GM21528 (cell line): ENCODE results near the gene KLHL40.

Experiments
- ATAC-seq: cut with Tn5 transposase; IDR thresholded peaks from one replicate; pipeline ENCODE4 v1.9.1; 2021; ENCODE audit warnings: mild to moderate bottlenecking, moderate library complexity; ENCODE audit not compliant: unreplicated experiment, low FRiP score

KLHL40 gene

GRCh38 chr3:42656680-42657610 is 28.4 kb upstream of the KLHL40 start:
- no peak for ATAC-seq

GRCh38 chr3:42657675-42658074 is 27.7 kb upstream of the KLHL40 start:
- ATAC-seq = no peak

- no peak for ATAC-seq
These were observed 27.1 kb upstream of the KLHL40 start for GRCh38 chr3:42658091-42658770.

- no peak for ATAC-seq
These were observed 26.5 kb upstream of the KLHL40 start for GRCh38 chr3:42658771-42659390.

GRCh38 chr3:42659451-42660130 is 25.7 kb upstream of the KLHL40 start:
- ATAC-seq = no peak

GRCh38 chr3:42660131-42660715 is 25.1 kb upstream of the KLHL40 start:
- ATAC-seq = no peak

- no peak for ATAC-seq
These were observed 24.4 kb upstream of the KLHL40 start for GRCh38 chr3:42660898-42661297.

GRCh38 chr3:42661593-42662022 is 23.7 kb upstream of the KLHL40 start:
- ATAC-seq = no peak

GRCh38 chr3:42662037-42662812 is 23.1 kb upstream of the KLHL40 start:
- ATAC-seq = no peak

- ATAC-seq = no peak
These were observed 22.4 kb upstream of the KLHL40 start for GRCh38 chr3:42662813-42663535.

- ATAC-seq = no peak
These were observed 21.5 kb upstream of the KLHL40 start for GRCh38 chr3:42663581-42664437.

GRCh38 chr3:42664438-42664803 is 20.9 kb upstream of the KLHL40 start:
- no peak for ATAC-seq

GRCh38 chr3:42665050-42665878 is 20.1 kb upstream of the KLHL40 start:
- ATAC-seq = no peak

GRCh38 chr3:42666022-42666421 is 19.3 kb upstream of the KLHL40 start:
- ATAC-seq = no peak

GRCh38 chr3:42666577-42666998 is 18.7 kb upstream of the KLHL40 start:
- no peak for ATAC-seq

- no peak for ATAC-seq
These were observed 18.2 kb upstream of the KLHL40 start for GRCh38 chr3:42667096-42667522.
